ENCODE results near the gene LYST.

The LYST gene

GRCh38 chr1:235712812-235713211, 153.9 kb downstream of the LYST start:
- no peak for DNase-seq (ENCODE audit: low read depth)

DNA sequence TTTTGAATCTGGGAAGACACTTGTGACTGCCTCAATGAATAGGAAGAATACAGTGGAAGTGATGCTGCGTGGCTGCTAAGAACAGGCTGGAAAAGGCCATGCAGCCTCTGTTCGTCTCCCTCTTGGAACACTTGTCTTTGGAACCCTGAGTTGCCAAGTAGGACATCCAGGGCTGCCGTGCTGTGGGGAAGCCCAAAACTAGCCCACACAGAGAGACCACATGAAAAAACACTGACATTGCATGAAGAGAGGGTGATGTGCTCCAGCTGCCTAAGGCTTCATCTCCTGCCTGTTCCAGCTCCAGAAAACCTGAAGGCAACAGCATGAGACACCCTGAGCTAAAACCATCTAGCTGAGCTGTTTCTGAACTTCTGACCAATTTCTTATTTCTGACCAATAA, 156.0 kb downstream of the LYST start:
- DNase-seq (ENCODE audit: low read depth), result no peak

DNA sequence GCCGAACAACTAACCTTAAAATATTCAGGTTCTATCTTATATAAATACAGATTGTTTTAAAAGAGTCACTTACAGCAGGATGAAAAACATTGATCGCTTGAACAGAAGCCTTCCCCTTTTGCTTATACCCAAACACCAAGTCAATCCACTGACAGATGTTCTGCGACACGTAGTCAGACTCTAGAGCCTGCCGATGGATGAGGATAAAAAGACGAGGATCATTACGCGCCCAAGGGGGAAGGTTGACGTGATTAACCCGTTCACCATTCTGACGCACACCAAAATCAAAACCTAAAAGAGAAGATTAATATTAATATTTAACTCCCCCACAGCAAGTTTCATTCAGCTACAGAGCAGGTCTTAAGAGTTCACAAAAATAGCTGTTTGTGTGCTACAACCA, 157.7 kb downstream of the LYST start:
- no peak for DNase-seq (ENCODE audit: low read depth)

DNA sequence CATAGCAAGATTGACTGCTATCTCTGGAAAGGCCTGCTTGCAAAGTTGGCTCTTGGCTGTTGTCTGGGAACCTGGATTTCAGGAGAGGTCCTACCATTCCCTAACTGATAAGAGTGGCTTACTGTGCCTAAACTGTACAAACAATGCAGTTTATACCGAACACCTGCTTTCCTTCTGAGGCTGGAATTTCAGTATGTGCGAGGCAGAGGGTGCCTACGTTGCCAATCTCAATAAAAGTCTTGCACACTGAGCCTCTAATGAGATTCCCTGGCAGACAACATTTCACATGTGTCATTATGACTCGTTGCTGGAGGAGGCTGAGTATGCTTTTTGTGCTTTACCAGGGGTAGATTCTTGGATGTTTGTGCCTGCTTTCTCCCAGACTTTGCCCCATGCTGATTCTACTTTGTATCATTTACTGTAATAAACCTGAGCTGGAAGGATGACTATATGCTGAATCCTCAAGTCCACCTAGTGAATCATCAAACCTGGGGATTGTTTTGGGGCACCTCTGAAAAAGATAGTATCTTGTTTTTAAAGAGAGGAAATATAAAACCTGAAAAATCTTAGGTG, 158.2 kb downstream of the LYST start:
- DNase-seq (ENCODE audit: low read depth), result no peak

GRCh38 chr1:235703506-235703905, 163.2 kb downstream of the LYST start:
- DNase-seq (ENCODE audit: low read depth), result no peak

GRCh38 chr1:235702412-235702811, 164.3 kb downstream of the LYST start:
- DNase-seq (ENCODE audit: low read depth), result no peak

GRCh38 chr1:235697508-235697907, 169.2 kb downstream of the LYST start:
- no peak for DNase-seq (ENCODE audit: low read depth)

DNA sequence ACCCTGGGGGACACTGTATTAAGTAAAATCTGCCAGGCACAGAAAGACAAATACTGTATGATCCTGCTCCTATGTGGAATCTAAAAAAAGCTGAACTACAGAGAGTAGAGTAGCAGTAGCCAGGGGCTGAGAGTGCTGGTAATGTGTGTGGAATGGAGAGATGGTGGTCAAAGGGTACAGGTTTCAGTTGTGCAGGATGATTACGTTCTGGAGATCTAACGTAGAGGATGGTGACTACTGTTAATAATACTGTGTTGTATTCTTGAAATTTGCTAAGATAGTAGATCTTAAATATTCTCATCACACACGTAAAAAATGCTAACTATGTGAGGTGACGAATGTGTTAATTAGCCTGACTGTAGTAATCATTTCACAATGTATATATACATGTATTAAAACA, 177.3 kb downstream of the LYST start:
- no peak for DNase-seq (ENCODE audit: low read depth)

GRCh38 chr1:235688096-235688495, 178.6 kb downstream of the LYST start:
- DNase-seq (ENCODE audit: low read depth), result no peak

GRCh38 chr1:235683653-235684052, 183.1 kb downstream of the LYST start:
- DNase-seq (ENCODE audit: low read depth), result no peak

DNA sequence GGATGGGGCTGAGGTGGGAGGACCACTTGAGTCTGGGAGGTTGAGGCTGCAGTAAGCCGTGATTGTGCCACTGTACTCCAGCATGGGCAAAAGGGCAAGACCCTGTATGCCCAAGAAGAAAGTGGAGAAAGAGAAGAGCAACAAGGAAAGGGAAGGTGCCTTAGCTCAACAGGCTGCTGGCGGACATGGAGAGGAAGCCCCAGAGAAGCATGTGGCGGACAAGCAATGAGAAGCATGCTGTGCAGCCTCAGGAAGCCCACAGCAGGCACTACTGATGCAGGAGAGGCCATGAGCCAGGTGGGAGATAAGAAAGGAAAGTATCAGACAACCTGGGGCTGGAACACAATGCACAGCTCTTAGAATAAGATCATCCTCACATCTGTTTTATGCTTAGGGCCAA, 184.5 kb downstream of the LYST start:
- no peak for DNase-seq (ENCODE audit: low read depth)

DNA sequence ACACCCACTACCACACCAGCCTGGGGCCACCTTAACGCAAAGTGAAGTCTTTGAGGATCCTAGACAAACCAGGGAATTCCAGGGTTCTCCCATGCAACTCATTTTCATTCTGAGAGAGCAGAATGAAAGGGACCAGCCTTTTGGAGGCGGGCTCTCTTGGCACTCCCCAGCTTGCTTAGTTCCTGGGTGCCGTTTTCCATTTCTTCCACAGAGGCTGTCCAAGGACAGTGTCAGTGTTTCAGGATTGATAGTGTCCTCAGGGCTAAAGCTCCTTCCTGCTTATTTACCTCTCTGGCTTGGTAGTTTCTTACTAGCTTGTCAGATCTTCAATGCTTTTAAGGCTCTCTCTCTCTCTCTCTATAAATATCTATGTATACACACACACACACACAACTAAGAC, 187.1 kb downstream of the LYST start:
- DNase-seq (ENCODE audit: low read depth), result no peak

GRCh38 chr1:235679005-235679404, 187.7 kb downstream of the LYST start:
- DNase-seq (ENCODE audit: low read depth), result no peak

- DNase-seq (ENCODE audit: low read depth), result no peak
Observed at GRCh38 chr1:235675152-235675890, 191.4 kb downstream of the LYST start.

- DNase-seq (ENCODE audit: low read depth), result no peak
Observed at GRCh38 chr1:235673981-235674380, 192.7 kb downstream of the LYST start.

DNA sequence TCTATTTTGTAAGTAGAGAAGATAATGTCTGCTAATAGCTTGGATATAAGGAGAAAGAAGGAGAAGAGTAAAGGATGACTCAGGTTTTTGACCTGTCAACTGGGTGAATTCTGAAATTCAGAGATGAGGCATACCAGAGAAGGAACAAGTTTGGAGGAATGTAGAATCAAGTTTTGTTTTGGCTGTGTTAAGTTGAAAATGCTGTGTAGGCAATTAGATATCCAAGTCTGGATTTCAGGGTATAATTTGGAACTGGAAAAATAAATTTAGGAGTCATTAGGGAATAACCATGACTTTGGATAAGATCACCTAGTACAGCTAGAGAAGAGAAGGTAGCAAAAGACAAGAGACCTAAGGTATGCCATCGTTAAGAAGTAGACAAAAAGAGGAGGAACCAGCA, 194.7 kb downstream of the LYST start:
- DNase-seq (ENCODE audit: low read depth), result no peak

DNA sequence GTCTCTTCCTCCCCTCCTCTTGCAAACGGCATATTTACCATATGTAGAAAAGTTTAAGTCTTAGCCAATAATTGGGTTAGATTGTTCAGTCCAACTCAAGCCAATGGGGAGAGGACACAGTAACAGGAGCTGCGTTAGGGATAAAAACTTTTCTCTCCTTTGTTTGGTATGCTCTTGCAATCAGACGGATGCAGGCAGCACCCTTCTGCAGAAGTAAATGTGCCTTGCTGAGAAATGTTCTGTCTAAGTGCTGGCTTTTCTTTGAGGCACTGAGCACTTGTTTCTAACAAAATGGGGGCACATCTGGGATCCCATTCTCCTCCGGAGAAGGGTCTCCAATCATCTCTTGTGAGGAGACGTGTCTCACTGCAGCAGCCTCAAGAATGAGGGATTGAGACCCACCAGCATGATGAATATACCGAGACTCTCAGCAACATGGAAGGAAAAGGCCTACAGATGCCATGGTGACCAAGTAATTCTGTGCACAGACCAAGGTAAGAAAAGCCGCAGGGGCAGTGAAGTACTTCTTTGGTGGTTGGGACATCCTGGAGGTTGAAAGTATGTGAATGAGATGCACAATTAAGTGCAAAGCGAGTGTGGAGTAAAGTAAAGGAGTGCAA, 196.4 kb downstream of the LYST start:
- DNase-seq (ENCODE audit: low read depth), result no peak

- DNase-seq (ENCODE audit: low read depth), result no peak
Observed at GRCh38 chr1:235669277-235669676, 197.4 kb downstream of the LYST start.

DNA sequence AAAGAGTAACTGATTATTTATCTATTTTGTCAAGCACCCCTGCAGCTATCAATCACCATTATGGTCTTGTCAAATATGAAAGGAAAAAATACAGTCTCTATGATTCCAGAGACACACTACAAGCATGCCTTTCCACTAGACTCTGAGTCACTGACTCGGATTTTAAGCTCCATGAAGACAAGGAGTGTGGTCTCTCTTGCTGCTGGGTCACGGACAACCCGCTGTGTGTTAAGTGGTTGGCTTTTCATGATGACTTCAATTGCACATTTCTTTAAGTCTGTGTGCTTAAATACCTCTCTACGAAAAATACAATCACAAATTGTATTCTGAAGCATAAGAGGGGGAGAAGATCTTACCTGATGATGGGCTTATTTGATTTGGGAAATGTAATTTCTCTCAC, 203.1 kb downstream of the LYST start:
- DNase-seq (ENCODE audit: low read depth), result no peak

DNA sequence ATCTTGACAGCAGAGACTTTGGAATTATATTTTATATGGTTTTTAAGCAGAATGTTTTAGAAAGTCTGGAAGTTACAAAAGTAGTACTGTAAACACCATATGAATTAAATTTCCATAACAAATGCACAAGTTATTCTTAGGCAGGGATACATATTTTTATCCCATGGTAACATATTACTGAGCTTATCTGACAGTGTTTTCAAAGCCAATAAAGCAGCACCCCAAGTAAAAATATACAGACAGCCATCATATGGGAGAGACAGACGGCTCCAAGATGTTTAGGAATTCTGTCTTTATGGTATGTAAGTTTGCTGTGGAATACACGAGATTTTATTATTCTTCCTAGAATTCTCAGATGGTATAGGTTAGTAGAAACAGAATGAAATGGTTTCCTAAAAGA, 205.1 kb downstream of the LYST start:
- no peak for DNase-seq (ENCODE audit: low read depth)

GRCh38 chr1:235659186-235659771, 207.4 kb downstream of the LYST start:
- no peak for DNase-seq (ENCODE audit: low read depth)

GRCh38 chr1:235657747-235658526, 208.8 kb downstream of the LYST start:
- DNase-seq (ENCODE audit: low read depth), result no peak

- DNase-seq (ENCODE audit: low read depth), result no peak
Observed at GRCh38 chr1:235657269-235657668, 209.4 kb downstream of the LYST start.
